A549 (cell line): ENCODE measurements around the gene SLC10A7. TPM values are rescaled to one million over a fixed set of nuclear protein-coding genes. Genes with fewer than 3 reads are reported as not detected.
A peak's percentile ranks its signal among the peaks of the same experiment; 100 is the strongest.

Experiments used
- ATAC-seq, 2 experiments: fragments of 200-7000 bp in 1 of 2; fragments of >200 bp in 1 of 2; cut with Nextera tagmentation in 1 of 2; cut with Tn5 transposase in 1 of 2; 3 replicates each; pipeline versions ENCODE4 v1.8.0 to v1.9.1; 2018 to 2020; ENCODE audit warnings: mild to moderate bottlenecking in 1 of 2, moderate library complexity in 1 of 2
- CTCF ChIA-PET: fragments of 300-600 bp; sonication (Branson Sonifier 250); formaldehyde crosslinking; extraction: SDS; loops from one replicate; lab custom pipeline; 2021; ENCODE audit warnings: antibody characterized with exemption, inconsistent platforms; lab: Yijun Ruan, JAX
- POLR2A ChIA-PET: fragments of 350-600 bp; formaldehyde crosslinking; extraction: SDS; loops from one replicate; lab custom pipeline; 2021; ENCODE audit warnings: antibody characterized with exemption, inconsistent platforms; lab: Yijun Ruan, JAX
- DNase-seq, 2 experiments: peaks; one replicate each; pipeline versions ENCODE4 v3.0.0 to v3.0.0-alpha.2; 2011 to 2016; ENCODE audit warnings: low read depth in 1 of 2, low spot score in 1 of 2
- FAIRE-seq: peaks from 2 replicates; lab custom pipeline; 2011; peaks lifted over from hg19 to GRCh38; lab: Jason Lieb, UNC
- H3K27ac ChIP-seq, 2 experiments: fragments of >200 bp; sonication (Bioruptor Twin); formaldehyde crosslinking; 3 replicates each; pipeline ENCODE4 v1.5.1; 2016 to 2017
- H3K4me1 ChIP-seq: fragments of >200 bp; sonication (Bioruptor Twin); formaldehyde crosslinking; 3 replicates; pipeline ENCODE4 v1.6.1; 2016
- H3K4me2 ChIP-seq: fragments of >200 bp; sonication (Bioruptor Twin); formaldehyde crosslinking; 3 replicates; pipeline ENCODE4 v1.6.1; 2016
- H3K4me3 ChIP-seq: fragments of >200 bp; sonication (Bioruptor Twin); formaldehyde crosslinking; 3 replicates; pipeline ENCODE4 v1.5.1; 2016
- H3K9me3 ChIP-seq: fragments of >200 bp; sonication (Bioruptor Twin); formaldehyde crosslinking; 3 replicates; pipeline ENCODE4 v1.6.1; 2016
- BCL3 ChIP-seq: fragments of >200 bp; sonication (Bioruptor Twin); formaldehyde crosslinking; IDR thresholded peaks from 3 replicates; pipeline ENCODE4 v1.6.1; 2016
- BHLHE40 ChIP-seq: IDR thresholded peaks from 2 replicates; pipeline ENCODE4 v1.6.1; 2012; ENCODE audit warnings: low read depth, low read length, inconsistent platforms
- CEBPB ChIP-seq, 2 experiments: fragments of >200 bp in 1 of 2; sonication (Bioruptor Twin) in 1 of 2; formaldehyde crosslinking in 1 of 2; IDR thresholded peaks; 2 replicates each; pipeline ENCODE4 v1.6.1; 2012 to 2016
- CHD2 ChIP-seq: fragments of 150-350 bp; IDR thresholded peaks from 2 replicates; pipeline ENCODE4 v1.6.1; 2014; ENCODE audit warnings: low read length; ENCODE audit not compliant: partially characterized antibody
- CHD4 ChIP-seq: fragments of 200-600 bp; sonication (generic); IDR thresholded peaks from 2 replicates; pipeline ENCODE4 v1.6.1; 2016; ENCODE audit warnings: antibody characterized with exemption, mild to moderate bottlenecking, borderline replicate concordance
- E2F6 ChIP-seq: IDR thresholded peaks from 2 replicates; pipeline ENCODE4 v1.6.1; 2012; ENCODE audit warnings: low read depth, borderline replicate concordance
- EHF ChIP-seq: fragments of 250-450 bp; sonication (Bioruptor Pico); IDR thresholded peaks from 2 replicates; pipeline ENCODE4 v1.5.0; 2020; ENCODE audit warnings: mild to moderate bottlenecking
- EHMT2 ChIP-seq: fragments of 200-600 bp; sonication (generic); IDR thresholded peaks from 2 replicates; pipeline ENCODE4 v1.6.1; 2016; ENCODE audit warnings: antibody characterized with exemption, low read depth, mild to moderate bottlenecking, moderate library complexity
- ELK1 ChIP-seq: fragments of 150-350 bp; IDR thresholded peaks from 2 replicates; pipeline ENCODE4 v1.6.1; 2014; ENCODE audit warnings: low read depth, mild to moderate bottlenecking, low read length
- EP300 ChIP-seq, 2 experiments: fragments of >200 bp; sonication (Bioruptor Twin); formaldehyde crosslinking; IDR thresholded peaks; 2 replicates in 1 of 2; 3 replicates in 1 of 2; pipeline ENCODE4 v1.6.1; 2016 to 2017
- FOXS1 ChIP-seq: fragments of 250-450 bp; sonication (Bioruptor Pico); IDR thresholded peaks from 2 replicates; pipeline ENCODE4 v1.5.0; 2020; ENCODE audit warnings: mild to moderate bottlenecking, moderate library complexity
- GATA3 ChIP-seq: IDR thresholded peaks from 2 replicates; pipeline ENCODE4 v1.6.1; 2012; ENCODE audit warnings: borderline replicate concordance
- HDAC2 ChIP-seq: fragments of 200-600 bp; sonication (generic); IDR thresholded peaks from 2 replicates; pipeline ENCODE4 v1.6.1; 2016
- HEYL ChIP-seq: fragments of 250-450 bp; sonication (Bioruptor Pico); IDR thresholded peaks from 2 replicates; pipeline ENCODE4 v1.8.0; 2021; ENCODE audit warnings: mild to moderate bottlenecking, moderate library complexity
- HOXA7 ChIP-seq: fragments of 250-450 bp; sonication (Bioruptor Pico); IDR thresholded peaks from 2 replicates; pipeline ENCODE4 v1.5.0; 2020; ENCODE audit warnings: mild to moderate bottlenecking, moderate library complexity
- HOXB5 ChIP-seq: fragments of 250-450 bp; sonication (Bioruptor Pico); IDR thresholded peaks from 2 replicates; pipeline ENCODE4 v1.5.0; 2020; ENCODE audit warnings: mild to moderate bottlenecking, moderate library complexity
- JUN ChIP-seq, 2 experiments: fragments of >200 bp; sonication (Bioruptor Twin); formaldehyde crosslinking; IDR thresholded peaks; 2 replicates in 1 of 2; 3 replicates in 1 of 2; pipeline ENCODE4 v1.6.1; 2016 to 2017
- KDM1A ChIP-seq: fragments of 200-600 bp; sonication (generic); IDR thresholded peaks from 2 replicates; pipeline ENCODE4 v1.6.1; 2016; ENCODE audit warnings: low read depth, mild to moderate bottlenecking
- KDM5A ChIP-seq: fragments of 200-600 bp; sonication (generic); IDR thresholded peaks from 2 replicates; pipeline ENCODE4 v1.6.1; 2016; ENCODE audit warnings: antibody characterized with exemption, mild to moderate bottlenecking
- MAX ChIP-seq: IDR thresholded peaks from 2 replicates; pipeline ENCODE4 v1.6.1; 2012
- NFE2L2 ChIP-seq: fragments of 150-350 bp; conservative IDR thresholded peaks from 2 replicates; pipeline ENCODE4 v1.6.1; 2014; ENCODE audit warnings: low read length
- NR3C1 ChIP-seq: fragments of >200 bp; sonication (Bioruptor Twin); formaldehyde crosslinking; IDR thresholded peaks from 3 replicates; pipeline ENCODE4 v1.6.1; 2017
- POLR2A ChIP-seq: IDR thresholded peaks from 2 replicates; pipeline ENCODE4 v1.6.1; 2012; ENCODE audit warnings: mild to moderate bottlenecking, low read length
- POLR2AphosphoS2 ChIP-seq: conservative IDR thresholded peaks from 2 replicates; pipeline ENCODE4 v1.6.1; 2012; ENCODE audit warnings: low read length, improper control_type of control experiment, inconsistent platforms
- RARB ChIP-seq: fragments of 250-450 bp; sonication (Bioruptor Pico); IDR thresholded peaks from 2 replicates; pipeline ENCODE4 v1.8.0; 2021; ENCODE audit warnings: mild to moderate bottlenecking, moderate library complexity
- REST ChIP-seq: fragments of 200-600 bp; sonication (generic); IDR thresholded peaks from 2 replicates; pipeline ENCODE4 v1.6.1; 2016; ENCODE audit warnings: antibody characterized with exemption, mild to moderate bottlenecking, moderate library complexity
- RNF2 ChIP-seq: fragments of 200-600 bp; sonication (generic); IDR thresholded peaks from 2 replicates; pipeline ENCODE4 v1.6.1; 2016; ENCODE audit warnings: low read depth, mild to moderate bottlenecking, antibody characterized with exemption, moderate library complexity, borderline replicate concordance
- TFCP2L1 ChIP-seq: fragments of 250-450 bp; sonication (Bioruptor Pico); IDR thresholded peaks from 2 replicates; pipeline ENCODE4 v1.5.0; 2021; ENCODE audit warnings: mild to moderate bottlenecking
- ZC3H11A ChIP-seq: fragments of 450-650 bp; IDR thresholded peaks from 2 replicates; pipeline ENCODE4 v1.6.1; 2014; ENCODE audit warnings: antibody characterized with exemption, mild to moderate bottlenecking
- ZFP36 ChIP-seq: fragments of 450-650 bp; IDR thresholded peaks from 2 replicates; pipeline ENCODE4 v1.6.1; 2014; ENCODE audit warnings: borderline replicate concordance; ENCODE audit not compliant: partially characterized antibody
- ZNF302 ChIP-seq: fragments of 250-450 bp; sonication (Bioruptor Pico); IDR thresholded peaks from 2 replicates; pipeline ENCODE4 v1.9.0; 2021; ENCODE audit warnings: inconsistent platforms, mild to moderate bottlenecking, moderate library complexity
- WGBS: methylation state at CpG from one replicate; pipeline ENCODE4 v1.1.6; 2017; ENCODE audit errors: missing lambda C conversion rate; 5-methylcytosine and 5-hydroxymethylcytosine counted together
- polyA plus RNA-seq, 4 experiments: library from polyadenylated mRNA; depleted of rRNA in 3 of 4; stranded (reverse); fragments of >200 nt; fragmentation: RNase III in 1 of 4; extraction: RNeasy Plus Mini Kit Qiagen cat#74134 plus additional on column Dnase treatment in 1 of 4; gene quantifications; 2 replicates in 3 of 4; 3 replicates in 1 of 4; pipeline ENCODE4 v1.2.3, GENCODE V29; 2011 to 2017

The SLC10A7 gene
- polyA plus RNA-seq, 2 of the 4 experiments (the other 2 are of a cell fraction), result 1.3 to 6.5 TPM

GRCh38 chr4:146525754-146526153 is 4.0 kb upstream of the SLC10A7 start:
- Histone ChIP-seq H3K4me3 (no peak overlapping the region), H3K27ac (no peak overlapping the region), H3K9me3 (no peaks in the 10 kb centered on the region), H3K4me1 (peaks cover under 1% of the 10 kb centered on the region; the same call in 1 of the 3 replicates), H3K4me2 (no peak overlapping the region)
- TF ChIP-seq GATA3, result no peak
- no peak for TF ChIP-seq FOXS1 (CRISPR knock-in tag)
- TF ChIP-seq ZNF302 (CRISPR knock-in tag), result no peak
- TF ChIP-seq POLR2AphosphoS2, result no peak
- TF ChIP-seq EHMT2, result no peak
- no peak for TF ChIP-seq HDAC2
- TF ChIP-seq RARB, result no peak
- TF ChIP-seq TFCP2L1 (CRISPR knock-in tag), result no peak
- no peak for TF ChIP-seq REST
- no peak for TF ChIP-seq KDM5A
- no peak for TF ChIP-seq ZC3H11A
- no peak for TF ChIP-seq EHF (CRISPR knock-in tag)
- no peak for TF ChIP-seq CHD4
- ChIA-PET CTCF (no interaction called here), POLR2A (no interaction called here)
- ATAC-seq, result no peak
- no peak for DNase-seq
- FAIRE-seq, result no peak
- 0% methylated on average over 1 of the region's 2 CpGs for WGBS

- CTCF ChIA-PET, result interaction anchor here (1.2 kb wide), 1 partner anchor 20 kb away, joined by 3 read pairs; no protein-coding TSS in a partner anchor
- no peak overlapping the region for H3K27ac ChIP-seq
These were observed 2.9 kb upstream of the SLC10A7 start for GRCh38 chr4:146524663-146525062.

GRCh38 chr4:146522869-146523205 is 1.1 kb upstream of the SLC10A7 start:
- POLR2A ChIA-PET, result interaction anchor here (1.0 kb wide), 1 partner anchor 62 kb away, joined by 3 read pairs; no protein-coding TSS in a partner anchor
- no peak for TF ChIP-seq ELK1
- TF ChIP-seq EHMT2, result no peak
- no peak for TF ChIP-seq BCL3
- no peak for TF ChIP-seq BHLHE40
- no peak for TF ChIP-seq HOXB5 (CRISPR knock-in tag)
- TF ChIP-seq HOXA7 (CRISPR knock-in tag), result no peak
- no peak for TF ChIP-seq ZFP36
- no peak for TF ChIP-seq JUN (IDR thresholded peaks at IDR 0.05)
- TF ChIP-seq GATA3, result no peak
- TF ChIP-seq E2F6, result no peak
- no peak for TF ChIP-seq HEYL (CRISPR knock-in tag)

More at GRCh38 chr4:146524663-146525062, 2.9 kb upstream of the SLC10A7 start:
- DNase-seq (no peak), ATAC-seq (no peak)
- H3K4me1 ChIP-seq, result peaks cover 4% of the 10 kb centered on the region; the same call in 2 of the 3 replicates
- POLR2A ChIA-PET, result no interaction called here
- H3K4me3 ChIP-seq, result no peak overlapping the region
- WGBS, result 64% methylated on average over 3 of the region's 3 CpGs
- no peaks in the 10 kb centered on the region for H3K9me3 ChIP-seq
- TF ChIP-seq KDM1A (no peak), CHD2 (no peak), ZFP36 (no peak), RARB (no peak), FOXS1 (CRISPR knock-in tag) (no peak), MAX (no peak), NR3C1 (no peak), CEBPB (IDR thresholded peaks at IDR 0.05) (no peak), POLR2A (no peak), CHD4 (no peak), NFE2L2 (no peak), GATA3 (no peak), RNF2 (no peak), EP300 (IDR thresholded peaks at IDR 0.05) (no peak)
- TF ChIP-seq, all 56 proteins: peak for 0
- FAIRE-seq, result no peak
- no peak overlapping the region for H3K4me2 ChIP-seq

More at GRCh38 chr4:146522869-146523205, 1.1 kb upstream of the SLC10A7 start:
- Histone ChIP-seq H3K4me2 (peak overlapping the region; percentile 96), H3K4me3 (peak overlapping the region; percentile 90), H3K27ac (peak overlapping the region; percentile 87), H3K4me1 (peaks cover 4% of the 10 kb centered on the region; the same call in 2 of the 3 replicates), H3K9me3 (no peaks in the 10 kb centered on the region)
- FAIRE-seq (no peak), DNase-seq (peak; percentile 2), ATAC-seq (peak; percentile 36 to 40; a peak in 3 of 6 replicates)
- CTCF ChIA-PET, result interaction anchor here (0.5 kb wide), 1 partner anchor 69 kb away, joined by 3 read pairs; no protein-coding TSS in a partner anchor
- WGBS, result 32% methylated on average over 3 of the region's 7 CpGs
